Measurements from ENCODE around the gene CBR3.

DNA sequence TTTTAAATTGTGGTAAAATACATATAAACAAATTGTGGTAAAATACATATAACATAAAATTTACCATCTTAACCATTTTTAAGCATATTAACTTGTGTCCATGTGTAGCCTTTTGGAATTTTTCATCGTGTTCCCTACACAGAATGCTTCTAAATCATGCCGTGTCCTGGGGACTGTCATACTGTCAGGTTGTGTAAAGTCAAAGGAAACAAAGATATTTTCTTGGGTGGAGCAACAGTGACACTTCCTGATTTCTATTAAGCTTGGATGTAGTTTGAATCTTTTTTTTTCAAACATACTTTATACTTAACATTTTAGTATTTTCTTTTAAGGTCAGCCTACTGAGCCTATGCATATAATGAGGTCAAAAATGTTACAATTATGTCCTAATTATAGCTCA is 54.1 kb downstream of the CBR3 start:
- TF ChIP-seq, protein P1, sequence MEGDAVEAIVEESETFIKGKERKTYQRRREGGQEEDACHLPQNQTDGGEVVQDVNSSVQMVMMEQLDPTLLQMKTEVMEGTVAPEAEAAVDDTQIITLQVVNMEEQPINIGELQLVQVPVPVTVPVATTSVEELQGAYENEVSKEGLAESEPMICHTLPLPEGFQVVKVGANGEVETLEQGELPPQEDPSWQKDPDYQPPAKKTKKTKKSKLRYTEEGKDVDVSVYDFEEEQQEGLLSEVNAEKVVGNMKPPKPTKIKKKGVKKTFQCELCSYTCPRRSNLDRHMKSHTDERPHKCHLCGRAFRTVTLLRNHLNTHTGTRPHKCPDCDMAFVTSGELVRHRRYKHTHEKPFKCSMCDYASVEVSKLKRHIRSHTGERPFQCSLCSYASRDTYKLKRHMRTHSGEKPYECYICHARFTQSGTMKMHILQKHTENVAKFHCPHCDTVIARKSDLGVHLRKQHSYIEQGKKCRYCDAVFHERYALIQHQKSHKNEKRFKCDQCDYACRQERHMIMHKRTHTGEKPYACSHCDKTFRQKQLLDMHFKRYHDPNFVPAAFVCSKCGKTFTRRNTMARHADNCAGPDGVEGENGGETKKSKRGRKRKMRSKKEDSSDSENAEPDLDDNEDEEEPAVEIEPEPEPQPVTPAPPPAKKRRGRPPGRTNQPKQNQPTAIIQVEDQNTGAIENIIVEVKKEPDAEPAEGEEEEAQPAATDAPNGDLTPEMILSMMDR (IDR thresholded peaks at IDR 0.05; ENCODE audit: insufficient read depth, low read depth, low read length) = no peak
- no peak for TF ChIP-seq EZH2 (IDR thresholded peaks at IDR 0.05; ENCODE audit: insufficient read depth, low read length)
